Liver (tissue), 9 donors: ENCODE data around the gene ELAVL3. TPM values are rescaled to one million over a fixed set of nuclear protein-coding genes. Genes with fewer than 3 reads are reported as not detected.

Experiments used
- DNase-seq: peaks from one replicate; pipeline ENCODE4 v3.0.0-alpha.2; 2017; ENCODE audit warnings: low spot score
- H3K27ac ChIP-seq, 2 donors: one replicate each; pipeline ENCODE4 v1.7.0; 2013; ENCODE audit warnings: inconsistent platforms in 2 of 2, low read length in 2 of 2, control low read depth in 1 of 2, low read depth in 1 of 2, mild to moderate bottlenecking in 1 of 2
- H3K27me3 ChIP-seq, 4 donors: one replicate each; pipeline versions ENCODE4 v1.6.1 to v1.7.0; 2013; ENCODE audit warnings: low read length in 3 of 4, inconsistent platforms in 1 of 4, mild to moderate bottlenecking in 1 of 4, moderate library complexity in 1 of 4; ENCODE audit not compliant: control insufficient read depth in 4 of 4, insufficient read depth in 4 of 4
- H3K36me3 ChIP-seq, 4 donors: one replicate each; pipeline versions ENCODE4 v1.6.1 to v1.7.0; 2013; ENCODE audit warnings: low read length in 3 of 4, mild to moderate bottlenecking in 3 of 4, low read depth in 1 of 4, moderate library complexity in 1 of 4; ENCODE audit not compliant: control insufficient read depth in 4 of 4, insufficient read depth in 3 of 4
- H3K4me1 ChIP-seq, 4 donors: one replicate each; pipeline versions ENCODE4 v1.6.1 to v1.7.0; 2013; ENCODE audit warnings: low read length in 3 of 4, mild to moderate bottlenecking in 3 of 4, moderate library complexity in 1 of 4; ENCODE audit not compliant: control insufficient read depth in 4 of 4, insufficient read depth in 4 of 4
- H3K4me3 ChIP-seq, 3 donors: one replicate each; pipeline versions ENCODE4 v1.6.1 to v1.7.0; 2013; ENCODE audit warnings: low read length in 3 of 3, control low read depth in 1 of 3, low read depth in 1 of 3, mild to moderate bottlenecking in 1 of 3
- H3K9ac ChIP-seq, 2 donors: one replicate each; pipeline ENCODE4 v1.7.0; 2013; ENCODE audit warnings: low read length in 2 of 2, mild to moderate bottlenecking in 2 of 2, moderate library complexity in 2 of 2, control low read depth in 1 of 2, low read depth in 1 of 2
- H3K9me3 ChIP-seq, 4 donors: one replicate each; pipeline versions ENCODE4 v1.6.1 to v1.7.0; 2013; ENCODE audit warnings: low read length in 3 of 4; ENCODE audit not compliant: control insufficient read depth in 4 of 4
- ATF3 ChIP-seq: IDR thresholded peaks from 2 replicates; pipeline ENCODE4 v1.6.1; 2016; ENCODE audit warnings: antibody characterized with exemption
- CTCF ChIP-seq: fragments of 150-350 bp; IDR thresholded peaks from 2 replicates; pipeline ENCODE4 v1.5.1; 2017; ENCODE audit warnings: improper control_type of control experiment, low read depth, low read length; ENCODE audit not compliant: missing input control
- FOXA1 ChIP-seq: IDR thresholded peaks from 2 replicates; pipeline ENCODE4 v1.6.1; 2016; ENCODE audit warnings: antibody characterized with exemption
- FOXA2 ChIP-seq: IDR thresholded peaks from 2 replicates; pipeline ENCODE4 v1.6.1; 2016; ENCODE audit warnings: antibody characterized with exemption
- HNF4A ChIP-seq, 2 donors: conservative IDR thresholded peaks; 2 replicates each; pipeline ENCODE4 v1.6.1; 2016; ENCODE audit warnings: antibody characterized with exemption in 2 of 2, mild to moderate bottlenecking in 2 of 2
- HNF4G ChIP-seq: IDR thresholded peaks from 2 replicates; pipeline ENCODE4 v1.6.1; 2016; ENCODE audit warnings: antibody characterized with exemption
- JUND ChIP-seq, 2 donors: IDR thresholded peaks; 2 replicates each; pipeline ENCODE4 v1.6.1; 2016; ENCODE audit warnings: antibody characterized with exemption in 2 of 2
- MAX ChIP-seq: IDR thresholded peaks from 2 replicates; pipeline ENCODE4 v1.6.1; 2016; ENCODE audit warnings: antibody characterized with exemption
- NR2F2 ChIP-seq: IDR thresholded peaks from 2 replicates; pipeline ENCODE4 v1.6.1; 2016; ENCODE audit warnings: antibody characterized with exemption
- REST ChIP-seq: IDR thresholded peaks from 2 replicates; pipeline ENCODE4 v1.6.1; 2016; ENCODE audit warnings: antibody characterized with exemption, mild to moderate bottlenecking
- RXRA ChIP-seq, 2 donors: IDR thresholded peaks; 2 replicates each; pipeline ENCODE4 v1.6.1; 2017 to 2018; ENCODE audit warnings: antibody characterized with exemption in 2 of 2, mild to moderate bottlenecking in 1 of 2
- TAF1 ChIP-seq: conservative IDR thresholded peaks from 2 replicates; pipeline ENCODE4 v1.6.1; 2016; ENCODE audit warnings: antibody characterized with exemption, mild to moderate bottlenecking
- YY1 ChIP-seq: IDR thresholded peaks from 2 replicates; pipeline ENCODE4 v1.6.1; 2016; ENCODE audit warnings: antibody characterized with exemption, mild to moderate bottlenecking
- ZBTB33 ChIP-seq: IDR thresholded peaks from 2 replicates; pipeline ENCODE4 v1.6.1; 2016; ENCODE audit warnings: antibody characterized with exemption
- WGBS: extraction: QIAGEN DNeasy Blood & Tissue Kit; methylation state at CpG from one replicate; pipeline ENCODE4 v1.1.7; 2013; 5-methylcytosine and 5-hydroxymethylcytosine counted together
- polyA plus RNA-seq, 2 donors: library from polyadenylated mRNA; stranded (reverse) in 1 of 2; unstranded in 1 of 2; fragments of 200-250 nt in 1 of 2; fragments of >200 nt in 1 of 2; fragmentation: Nextera tagmentation in 1 of 2; extraction: Ambion mirVana in 1 of 2; gene quantifications; one replicate each; pipeline versions ENCODE4 v1.2.1 to v1.2.3, GENCODE V29; 2013 to 2015
- total RNA-seq, 2 donors: library from RNA; depleted of rRNA; stranded (reverse); fragments of >200 nt; gene quantifications; one replicate each; pipeline ENCODE4 v1.2.3, GENCODE V29; 2014
- donor health status: healthy.
- donor health status: healthy.
- donor health status: healthy.
- donor health status: healthy.
- donor health status: healthy.

Gene ELAVL3
- total and polyA plus RNA-seq, 4 donors, result not detected

- TF ChIP-seq HNF4G (no peak), ATF3 (no peak), RXRA (IDR thresholded peaks at IDR 0.05) (no peak), JUND (IDR thresholded peaks at IDR 0.05) (no peak), FOXA2 (no peak), REST (no peak)
- DNase-seq, result no peak
- Histone ChIP-seq H3K36me3 (peaks cover 7 to 24% (median 15%) of the 10 kb centered on the region in 4 donors), H3K27ac (no peak overlapping the region), H3K4me3 (no peak overlapping the region), H3K9ac (no peak overlapping the region), H3K27me3 (no peaks in the 10 kb centered on the region), H3K4me1 (no peaks in the 10 kb centered on the region), H3K9me3 (no peaks in the 10 kb centered on the region)
- WGBS, result 54% methylated on average over 25 of the region's 25 CpGs
These were observed 28.8 kb downstream of the ELAVL3 start for GRCh38 chr19:11451871-11452619.

- WGBS, result 53% methylated on average over 13 of the region's 13 CpGs
- DNase-seq, result no peak
- TF ChIP-seq RXRA (IDR thresholded peaks at IDR 0.05) (no peak), YY1 (no peak), CTCF (no peak), ATF3 (no peak), MAX (no peak), JUND (IDR thresholded peaks at IDR 0.05) (no peak), TAF1 (no peak), FOXA1 (no peak), FOXA2 (no peak), NR2F2 (no peak), ZBTB33 (no peak), HNF4A (conservative IDR thresholded peaks at IDR 0.05) (no peak), HNF4G (no peak)
- Histone ChIP-seq H3K4me3 (no peak overlapping the region), H3K9me3 (no peaks in the 10 kb centered on the region), H3K9ac (no peak overlapping the region), H3K27me3 (no peaks in the 10 kb centered on the region), H3K4me1 (no peaks in the 10 kb centered on the region), H3K27ac (no peak overlapping the region), H3K36me3 (peaks cover 7 to 24% (median 17%) of the 10 kb centered on the region in 4 donors)
These were observed 29.4 kb downstream of the ELAVL3 start for GRCh38 chr19:11451327-11451870.
